IMR-90 (cell line): Measurements from ENCODE around the gene CILP. TPM values are rescaled to one million over a fixed set of nuclear protein-coding genes. Genes with fewer than 3 reads are reported as not detected.

ENCODE experiments used
- ATAC-seq: fragments of 200-7000 bp; cut with Tn5 transposase; 2 replicates; pipeline ENCODE4 v1.9.1; 2020; ENCODE audit warnings: low read depth, mild to moderate bottlenecking, moderate library complexity
- BruUV-seq: library from RNA; stranded (reverse); fragments of 400-500 nt; replicated peaks from 2 replicates; lab custom pipeline; 2021; lab: Mats Ljungman, UMichigan
- CTCF ChIA-PET: fragments of 300-600 bp; formaldehyde crosslinking; extraction: SDS; loops from one replicate; lab custom pipeline; 2021; ENCODE audit warnings: antibody characterized with exemption; lab: Yijun Ruan, JAX
- POLR2A ChIA-PET: fragments of 300-600 bp; sonication (Branson Sonifier 250); formaldehyde crosslinking; loops from one replicate; lab custom pipeline; 2022; ENCODE audit warnings: antibody characterized with exemption; ENCODE audit not compliant: unreplicated experiment; lab: Charles Lee
- DNase-seq: peaks from one replicate; pipeline ENCODE4 v3.0.0; 2013
- H2AFZ ChIP-seq: replicated peaks from 2 replicates; pipeline ENCODE3; 2013; ENCODE audit warnings: low read length, mild to moderate bottlenecking; ENCODE audit not compliant: poor library complexity
- H2AK5ac ChIP-seq: 2 replicates; pipeline ENCODE4 v1.6.1; 2013; ENCODE audit warnings: low read depth, low read length, inconsistent platforms
- H2AK9ac ChIP-seq: replicated peaks from 2 replicates; pipeline ENCODE3; 2013; ENCODE audit warnings: mild to moderate bottlenecking, low read depth, low read length, moderate library complexity; ENCODE audit not compliant: poor library complexity
- H2BK120ac ChIP-seq: 2 replicates; pipeline ENCODE4 v1.6.1; 2013; ENCODE audit warnings: low read depth, low read length, inconsistent platforms
- H2BK15ac ChIP-seq: 3 replicates; pipeline ENCODE4 v1.6.1; 2013; ENCODE audit warnings: low read depth, low read length, inconsistent platforms
- H2BK20ac ChIP-seq: 2 replicates; pipeline ENCODE4 v1.6.1; 2013; ENCODE audit warnings: low read depth, mild to moderate bottlenecking, inconsistent platforms, low read length, moderate library complexity
- H2BK5ac ChIP-seq: 2 replicates; pipeline ENCODE4 v1.6.1; 2013; ENCODE audit warnings: mild to moderate bottlenecking, low read depth, low read length, inconsistent platforms; ENCODE audit not compliant: poor library complexity, severe bottlenecking
- H3K14ac ChIP-seq: replicated peaks from 2 replicates; pipeline ENCODE4 v1.6.1; 2013; ENCODE audit warnings: low read depth, low read length, inconsistent platforms
- H3K18ac ChIP-seq: 2 replicates; pipeline ENCODE4 v1.6.1; 2013; ENCODE audit warnings: low read depth, low read length, control low read depth
- H3K23ac ChIP-seq: 2 replicates; pipeline ENCODE4 v1.6.1; 2013; ENCODE audit warnings: low read depth, low read length, inconsistent platforms
- H3K27ac ChIP-seq: 2 replicates; pipeline ENCODE4 v1.5.1; 2013; ENCODE audit warnings: mild to moderate bottlenecking, control low read depth, low read length; ENCODE audit not compliant: insufficient read depth
- H3K27me3 ChIP-seq: 2 replicates; pipeline ENCODE4 v1.6.1; 2013; ENCODE audit warnings: low read length; ENCODE audit not compliant: control insufficient read depth, insufficient read depth
- H3K36me3 ChIP-seq: 2 replicates; pipeline ENCODE4 v1.6.1; 2013; ENCODE audit warnings: low read length, mixed read lengths; ENCODE audit not compliant: control insufficient read depth, insufficient read depth
- H3K4ac ChIP-seq: 2 replicates; pipeline ENCODE4 v1.6.1; 2013; ENCODE audit warnings: low read depth, low read length, inconsistent platforms
- H3K4me1 ChIP-seq: 2 replicates; pipeline ENCODE4 v1.6.1; 2013; ENCODE audit warnings: low read length, mixed read lengths; ENCODE audit not compliant: control insufficient read depth, insufficient read depth
- H3K4me2 ChIP-seq: 2 replicates; pipeline ENCODE4 v1.6.1; 2013; ENCODE audit warnings: low read depth, mild to moderate bottlenecking, control low read depth, low read length, moderate library complexity
- H3K4me3 ChIP-seq: 2 replicates; pipeline ENCODE4 v1.5.1; 2013; ENCODE audit warnings: low read depth, mild to moderate bottlenecking, control low read depth, low read length, moderate library complexity; ENCODE audit not compliant: insufficient read depth
- H3K56ac ChIP-seq: 2 replicates; pipeline ENCODE4 v1.6.1; 2013; ENCODE audit warnings: low read length, inconsistent platforms; ENCODE audit not compliant: insufficient read depth; ENCODE audit errors: extremely low read depth
- H3K79me1 ChIP-seq, 2 experiments: 2 replicates each; pipeline ENCODE4 v1.6.1; 2013; ENCODE audit warnings: low read length in 2 of 2, inconsistent platforms in 1 of 2, low read depth in 1 of 2
- H3K9ac ChIP-seq: 2 replicates; pipeline ENCODE4 v1.6.1; 2013; ENCODE audit warnings: low read depth, low read length, control low read depth
- H3K9me1 ChIP-seq: 2 replicates; pipeline ENCODE4 v1.6.1; 2013; ENCODE audit warnings: low read length, inconsistent platforms; ENCODE audit not compliant: insufficient read depth
- H3K9me3 ChIP-seq: 2 replicates; pipeline ENCODE4 v1.6.1; 2013; ENCODE audit warnings: low read length; ENCODE audit not compliant: control insufficient read depth, insufficient read depth
- H4K20me1 ChIP-seq: 2 replicates; pipeline ENCODE4 v1.6.1; 2013; ENCODE audit warnings: low read length, inconsistent platforms; ENCODE audit not compliant: insufficient read depth
- H4K5ac ChIP-seq: 2 replicates; pipeline ENCODE4 v1.6.1; 2013; ENCODE audit warnings: mild to moderate bottlenecking, low read depth, low read length, control low read depth
- H4K8ac ChIP-seq, 2 experiments: 2 replicates each; pipeline ENCODE4 v1.6.1; 2013; ENCODE audit warnings: low read depth in 2 of 2, low read length in 2 of 2, control low read depth in 1 of 2, inconsistent platforms in 1 of 2
- H4K91ac ChIP-seq: 2 replicates; pipeline ENCODE4 v1.6.1; 2013; ENCODE audit warnings: low read depth, low read length, inconsistent platforms; ENCODE audit not compliant: insufficient read depth
- BHLHE40 ChIP-seq: fragments of 150-350 bp; IDR thresholded peaks from 2 replicates; pipeline ENCODE4 v1.6.1; 2016; ENCODE audit warnings: mild to moderate bottlenecking, low read depth, low read length
- CEBPB ChIP-seq: IDR thresholded peaks from 2 replicates; pipeline ENCODE4 v1.6.1; 2012; ENCODE audit warnings: low read depth, low read length, improper control_type of control experiment
- CHD1 ChIP-seq: IDR thresholded peaks from 2 replicates; pipeline ENCODE4 v1.6.1; 2012; ENCODE audit warnings: low read depth, low read length, improper control_type of control experiment
- ELK1 ChIP-seq: fragments of 150-350 bp; IDR thresholded peaks from 2 replicates; pipeline ENCODE4 v1.6.1; 2016; ENCODE audit warnings: low read depth, mild to moderate bottlenecking, low read length, moderate library complexity, borderline replicate concordance
- FOS ChIP-seq: fragments of 150-350 bp; IDR thresholded peaks from 2 replicates; pipeline ENCODE4 v1.6.1; 2016; ENCODE audit warnings: low read depth, low read length
- MAFK ChIP-seq: IDR thresholded peaks from 2 replicates; pipeline ENCODE4 v1.6.1; 2012; ENCODE audit warnings: low read depth, low read length, improper control_type of control experiment
- MAZ ChIP-seq: IDR thresholded peaks from 2 replicates; pipeline ENCODE4 v1.6.1; 2012; ENCODE audit warnings: low read depth, mild to moderate bottlenecking, low read length, improper control_type of control experiment, moderate library complexity, borderline replicate concordance
- MXI1 ChIP-seq: IDR thresholded peaks from 2 replicates; pipeline ENCODE4 v1.6.1; 2012; ENCODE audit warnings: low read depth, mild to moderate bottlenecking, low read length, moderate library complexity, borderline replicate concordance
- NFE2L2 ChIP-seq: fragments of 150-350 bp; IDR thresholded peaks from 2 replicates; pipeline ENCODE4 v1.6.1; 2016; ENCODE audit warnings: low read depth, mild to moderate bottlenecking, low read length
- POLR2A ChIP-seq: IDR thresholded peaks from 2 replicates; pipeline ENCODE4 v1.6.1; 2012; ENCODE audit warnings: mild to moderate bottlenecking, low read depth, low read length
- RAD21 ChIP-seq: IDR thresholded peaks from 2 replicates; pipeline ENCODE4 v1.6.1; 2012; ENCODE audit warnings: low read length, improper control_type of control experiment
- RCOR1 ChIP-seq: IDR thresholded peaks from 2 replicates; pipeline ENCODE4 v1.6.1; 2012; ENCODE audit warnings: mild to moderate bottlenecking, low read length, improper control_type of control experiment; ENCODE audit not compliant: insufficient replicate concordance
- RFX5 ChIP-seq: IDR thresholded peaks from 2 replicates; pipeline ENCODE4 v1.8.0; 2012; ENCODE audit warnings: low read depth, mild to moderate bottlenecking, low read length, moderate library complexity
- SMC3 ChIP-seq: fragments of 150-350 bp; IDR thresholded peaks from 2 replicates; pipeline ENCODE4 v1.6.1; 2016; ENCODE audit warnings: low read depth, mild to moderate bottlenecking, antibody characterized with exemption, low read length, moderate library complexity
- WGBS, 2 experiments: methylation state at CpG; one replicate each; pipeline versions ENCODE4 v1.1.5 to v1.1.7; 2013; ENCODE audit warnings: missing lambda C conversion rate in 2 of 2; ENCODE audit not compliant: insufficient read length in 1 of 2; ENCODE audit errors: extremely low coverage in 2 of 2; 5-methylcytosine and 5-hydroxymethylcytosine counted together
- dilution Hi-C: fragments of 300-500 bp; cut with HindIII; formaldehyde crosslinking; loops from one replicate; pipeline ENCODE4 v1.14.3; 2018; ENCODE audit warnings: low sequenced_read_pairs; ENCODE audit not compliant: unreplicated experiment
- in situ Hi-C: fragments of 300-500 bp; cut with MboI; formaldehyde crosslinking; loops from 3 replicates; pipeline ENCODE4 v1.14.3; 2019; ENCODE audit warnings: low sequenced_read_pairs, inconsistent platforms, mixed read lengths
- intact Hi-C: fragments of 100-400 bp; cut with micrococcal nuclease; formaldehyde crosslinking; loops from 2 replicates; pipeline ENCODE4 v1.10.0; 2022
- polyA plus RNA-seq, 3 experiments: library from polyadenylated mRNA; depleted of rRNA; stranded (reverse); fragments of >200 nt; gene quantifications; 2 replicates each; pipeline ENCODE4 v1.2.3, GENCODE V29; 2012; ENCODE audit warnings: low replicate concordance in 1 of 3
- total RNA-seq: library from RNA; depleted of rRNA; stranded (reverse); fragments of >200 nt; gene quantifications from 2 replicates; pipeline ENCODE4 v1.2.3, GENCODE V29; 2012
- TF ChIP-seq, protein P1 (sequence below): conservative IDR thresholded peaks from 2 replicates; pipeline ENCODE4 v1.5.1; 2012; ENCODE audit warnings: mild to moderate bottlenecking, low read depth, low read length, improper control_type of control experiment
- TF ChIP-seq, protein P2 (sequence below): fragments of 150-350 bp; IDR thresholded peaks from 2 replicates; pipeline ENCODE4 v1.6.1; 2017; ENCODE audit warnings: mild to moderate bottlenecking, antibody characterized with exemption, low read length, low read depth

Gene CILP
- total and polyA plus RNA-seq, 2 of the 4 experiments (the other 2 are of a cell fraction) = under 0.01 to 0.02 TPM

DNA sequence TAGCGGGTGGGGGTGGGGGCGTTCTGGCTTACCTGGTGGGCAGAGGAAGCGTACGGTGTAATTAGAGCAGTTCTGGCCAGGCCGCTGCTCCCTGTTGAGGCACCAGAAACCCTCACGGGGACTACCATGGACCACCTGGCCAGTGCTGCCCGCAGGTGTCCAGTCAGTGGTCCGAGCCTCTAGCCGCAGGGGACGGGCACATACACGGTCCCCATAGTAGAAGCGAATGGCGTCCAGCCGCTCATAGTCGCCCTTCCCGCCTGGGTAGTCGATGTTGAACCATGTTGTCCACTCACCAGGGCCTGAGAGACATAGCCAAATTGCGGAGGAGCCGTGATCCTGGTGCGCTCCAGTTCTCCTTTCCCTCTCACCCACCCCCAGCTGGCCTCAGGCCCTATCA lies 4.5 kb downstream of the CILP start:
- no peaks in the 10 kb centered on the region for H3K79me1 ChIP-seq
- H4K5ac ChIP-seq = no peak overlapping the region
- ChIA-PET POLR2A (no interaction called here), CTCF (no interaction called here)
- no peak overlapping the region for H3K4me2 ChIP-seq
- H3K9ac ChIP-seq = no peak overlapping the region
- H2AK5ac ChIP-seq = no peak overlapping the region
- DNase-seq (no peak), ATAC-seq (no peak)
- WGBS, 2 experiments = 90% methylated on average over 14 of the region's 20 CpGs; no CpG with 5 or more reads in 1 of the 2 experiments
- no peak overlapping the region for H3K18ac ChIP-seq
- BruUV-seq = no TSS peak
- H2BK5ac ChIP-seq = no peak overlapping the region
- no peak overlapping the region for H2AFZ ChIP-seq
- no peak overlapping the region for H2AK9ac ChIP-seq
- peaks cover 3% of the 10 kb centered on the region; the same call in 1 of the 2 replicates for H3K9me1 ChIP-seq
- H3K14ac ChIP-seq = no peak overlapping the region
- intact Hi-C loops = no loop called here
- H2BK120ac ChIP-seq = no peak overlapping the region
- peaks cover 40% of the 10 kb centered on the region for H3K27me3 ChIP-seq
- H2BK20ac ChIP-seq = no peak overlapping the region
- H4K91ac ChIP-seq = no peak overlapping the region
- in situ Hi-C loops = no loop called here
- dilution Hi-C loops = no loop called here
- no peak overlapping the region for H3K4ac ChIP-seq
- H3K36me3 ChIP-seq = no peaks in the 10 kb centered on the region
- H2BK15ac ChIP-seq = no peak overlapping the region
- no peaks in the 10 kb centered on the region for H4K20me1 ChIP-seq
- no peak overlapping the region for H3K23ac ChIP-seq
- H4K8ac ChIP-seq = no peak overlapping the region
- H3K4me1 ChIP-seq = peaks cover 8% of the 10 kb centered on the region; the same call in 1 of the 2 replicates
- H3K9me3 ChIP-seq = no peaks in the 10 kb centered on the region
- no peak overlapping the region for H3K27ac ChIP-seq
- no peak overlapping the region for H3K4me3 ChIP-seq
- no peak overlapping the region for H3K56ac ChIP-seq
- no peak for TF ChIP-seq MAFK
- TF ChIP-seq SMC3 = no peak
- TF ChIP-seq FOS = no peak
- TF ChIP-seq, protein P1, sequence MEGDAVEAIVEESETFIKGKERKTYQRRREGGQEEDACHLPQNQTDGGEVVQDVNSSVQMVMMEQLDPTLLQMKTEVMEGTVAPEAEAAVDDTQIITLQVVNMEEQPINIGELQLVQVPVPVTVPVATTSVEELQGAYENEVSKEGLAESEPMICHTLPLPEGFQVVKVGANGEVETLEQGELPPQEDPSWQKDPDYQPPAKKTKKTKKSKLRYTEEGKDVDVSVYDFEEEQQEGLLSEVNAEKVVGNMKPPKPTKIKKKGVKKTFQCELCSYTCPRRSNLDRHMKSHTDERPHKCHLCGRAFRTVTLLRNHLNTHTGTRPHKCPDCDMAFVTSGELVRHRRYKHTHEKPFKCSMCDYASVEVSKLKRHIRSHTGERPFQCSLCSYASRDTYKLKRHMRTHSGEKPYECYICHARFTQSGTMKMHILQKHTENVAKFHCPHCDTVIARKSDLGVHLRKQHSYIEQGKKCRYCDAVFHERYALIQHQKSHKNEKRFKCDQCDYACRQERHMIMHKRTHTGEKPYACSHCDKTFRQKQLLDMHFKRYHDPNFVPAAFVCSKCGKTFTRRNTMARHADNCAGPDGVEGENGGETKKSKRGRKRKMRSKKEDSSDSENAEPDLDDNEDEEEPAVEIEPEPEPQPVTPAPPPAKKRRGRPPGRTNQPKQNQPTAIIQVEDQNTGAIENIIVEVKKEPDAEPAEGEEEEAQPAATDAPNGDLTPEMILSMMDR = no peak
- TF ChIP-seq RFX5 = no peak
- TF ChIP-seq CHD1 = no peak
- no peak for TF ChIP-seq ELK1
- no peak for TF ChIP-seq MXI1
- TF ChIP-seq POLR2A = no peak
- TF ChIP-seq BHLHE40 = no peak
- no peak for TF ChIP-seq RAD21
- no peak for TF ChIP-seq NFE2L2
- TF ChIP-seq, protein P2, sequence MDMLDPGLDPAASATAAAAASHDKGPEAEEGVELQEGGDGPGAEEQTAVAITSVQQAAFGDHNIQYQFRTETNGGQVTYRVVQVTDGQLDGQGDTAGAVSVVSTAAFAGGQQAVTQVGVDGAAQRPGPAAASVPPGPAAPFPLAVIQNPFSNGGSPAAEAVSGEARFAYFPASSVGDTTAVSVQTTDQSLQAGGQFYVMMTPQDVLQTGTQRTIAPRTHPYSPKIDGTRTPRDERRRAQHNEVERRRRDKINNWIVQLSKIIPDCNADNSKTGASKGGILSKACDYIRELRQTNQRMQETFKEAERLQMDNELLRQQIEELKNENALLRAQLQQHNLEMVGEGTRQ = no peak
- no peak for TF ChIP-seq MAZ
- no peak for TF ChIP-seq CEBPB
- TF ChIP-seq RCOR1 = no peak
